Loucy (cell line): ENCODE data around the gene RPH3AL.

Source experiments
- H2AFZ ChIP-seq: fragments of 200-600 bp; sonication (generic); 2 replicates; pipeline ENCODE4 v1.6.0; 2016; ENCODE audit warnings: antibody characterized with exemption, mild to moderate bottlenecking, low read length, moderate library complexity
- H3F3A ChIP-seq: fragments of 200-600 bp; 2 replicates; pipeline ENCODE4 v1.6.0; 2016; ENCODE audit warnings: antibody characterized with exemption, low read depth, mild to moderate bottlenecking
- H3K27me3 ChIP-seq: fragments of 200-600 bp; sonication (generic); 2 replicates; pipeline ENCODE4 v1.6.1; 2014; ENCODE audit warnings: low read length, mild to moderate bottlenecking; ENCODE audit not compliant: insufficient read depth, poor library complexity, severe bottlenecking
- H3K36me3 ChIP-seq: fragments of 200-600 bp; sonication (generic); 2 replicates; pipeline ENCODE4 v1.6.1; 2016; ENCODE audit warnings: low read length; ENCODE audit not compliant: insufficient read depth
- H3K4me1 ChIP-seq: fragments of 200-600 bp; sonication (generic); 2 replicates; pipeline ENCODE4 v1.5.1; 2014; ENCODE audit warnings: low read length, mild to moderate bottlenecking; ENCODE audit not compliant: insufficient read depth, poor library complexity, severe bottlenecking
- H3K4me2 ChIP-seq: fragments of 200-600 bp; sonication (generic); 2 replicates; pipeline ENCODE4 v1.6.0; 2014; ENCODE audit warnings: antibody characterized with exemption, low read length, low read depth, mild to moderate bottlenecking; ENCODE audit not compliant: poor library complexity, severe bottlenecking
- H3K4me3 ChIP-seq: fragments of 200-600 bp; sonication (generic); 2 replicates; pipeline ENCODE4 v1.5.1; 2014; ENCODE audit warnings: low read length, mild to moderate bottlenecking, mixed read lengths; ENCODE audit not compliant: poor library complexity, severe bottlenecking
- H3K79me2 ChIP-seq: fragments of 200-600 bp; sonication (generic); 2 replicates; pipeline ENCODE4 v1.6.1; 2014; ENCODE audit warnings: low read length; ENCODE audit not compliant: insufficient read depth
- H3K9ac ChIP-seq: fragments of 200-600 bp; sonication (generic); 2 replicates; pipeline ENCODE4 v1.6.0; 2014; ENCODE audit warnings: mild to moderate bottlenecking, low read depth, low read length, moderate library complexity; ENCODE audit not compliant: poor library complexity, severe bottlenecking
- H3K9me2 ChIP-seq: fragments of 200-600 bp; sonication (generic); replicated peaks from 2 replicates; pipeline ENCODE4 v1.6.1; 2016; ENCODE audit warnings: low read depth, low read length, mixed read lengths
- H3K9me3 ChIP-seq: fragments of 200-600 bp; sonication (generic); 2 replicates; pipeline ENCODE4 v1.6.1; 2014; ENCODE audit warnings: mild to moderate bottlenecking, antibody characterized with exemption, low read length, low read depth; ENCODE audit not compliant: insufficient read depth
- H4K20me1 ChIP-seq: fragments of 200-600 bp; sonication (generic); 2 replicates; pipeline ENCODE4 v1.6.0; 2014; ENCODE audit warnings: antibody characterized with exemption, low read length, mild to moderate bottlenecking; ENCODE audit not compliant: insufficient read depth, poor library complexity, severe bottlenecking
- CTCF ChIP-seq: fragments of 200-600 bp; sonication (generic); conservative IDR thresholded peaks from 2 replicates; pipeline ENCODE4 v1.5.1; 2014; ENCODE audit warnings: mild to moderate bottlenecking, antibody characterized with exemption, low read length
- EZH2phosphoT487 ChIP-seq: fragments of 200-600 bp; IDR thresholded peaks from 2 replicates; pipeline ENCODE4 v1.6.1; 2018; ENCODE audit warnings: antibody characterized with exemption, mild to moderate bottlenecking, moderate library complexity, borderline replicate concordance

The RPH3AL gene

GRCh38 chr17:280216-280615, 72.4 kb downstream of the RPH3AL start:
- no peaks in the 10 kb centered on the region for H3K9me2 ChIP-seq
- H3K9ac ChIP-seq = no peak overlapping the region
- H3F3A ChIP-seq = no peaks in the 10 kb centered on the region
- H4K20me1 ChIP-seq = no peaks in the 10 kb centered on the region
- H3K27me3 ChIP-seq = no peaks in the 10 kb centered on the region
- H3K79me2 ChIP-seq = no peaks in the 10 kb centered on the region
- no peak overlapping the region for H2AFZ ChIP-seq
- H3K4me2 ChIP-seq = no peak overlapping the region
- H3K4me3 ChIP-seq = no peak overlapping the region
- TF ChIP-seq CTCF (no peak), EZH2phosphoT487 (no peak)
- no peaks in the 10 kb centered on the region for H3K9me3 ChIP-seq
- H3K36me3 ChIP-seq = no peaks in the 10 kb centered on the region
- H3K4me1 ChIP-seq = no peaks in the 10 kb centered on the region

GRCh38 chr17:279776-280175, 72.8 kb downstream of the RPH3AL start:
- Histone ChIP-seq H3K4me2 (no peak overlapping the region), H3K4me3 (no peak overlapping the region), H3K9me2 (no peaks in the 10 kb centered on the region), H4K20me1 (no peaks in the 10 kb centered on the region), H3K9me3 (no peaks in the 10 kb centered on the region), H2AFZ (no peak overlapping the region), H3K4me1 (no peaks in the 10 kb centered on the region), H3K79me2 (no peaks in the 10 kb centered on the region), H3K9ac (no peak overlapping the region), H3K27me3 (no peaks in the 10 kb centered on the region), H3K36me3 (no peaks in the 10 kb centered on the region), H3F3A (no peaks in the 10 kb centered on the region)
- TF ChIP-seq CTCF (no peak), EZH2phosphoT487 (no peak)

GRCh38 chr17:279331-279730, 73.3 kb downstream of the RPH3AL start:
- H3K36me3 ChIP-seq = no peaks in the 10 kb centered on the region
- H3K9me3 ChIP-seq = no peaks in the 10 kb centered on the region
- H3K4me1 ChIP-seq = no peaks in the 10 kb centered on the region
- no peak for TF ChIP-seq CTCF
- no peak for TF ChIP-seq EZH2phosphoT487
- H2AFZ ChIP-seq = no peak overlapping the region
- H3K9me2 ChIP-seq = no peaks in the 10 kb centered on the region
- no peaks in the 10 kb centered on the region for H3K79me2 ChIP-seq
- H3K4me3 ChIP-seq = no peak overlapping the region
- H3F3A ChIP-seq = no peaks in the 10 kb centered on the region
- no peak overlapping the region for H3K4me2 ChIP-seq
- no peaks in the 10 kb centered on the region for H4K20me1 ChIP-seq
- no peaks in the 10 kb centered on the region for H3K27me3 ChIP-seq
- no peak overlapping the region for H3K9ac ChIP-seq
